H54 (cell line): ENCODE data around the gene SPPL2A.
"Not testable (repeated sequence)": the region's sequence is repeated elsewhere in the genome, so short reads cannot be mapped to it uniquely, and the experiment has no call there.

Experiments
- DNase-seq: peaks from one replicate; pipeline ENCODE4 v3.0.0; 2011; ENCODE audit warnings: low spot score, mixed read lengths; ENCODE audit not compliant: insufficient read length
- FAIRE-seq: peaks from 3 replicates; lab custom pipeline; 2011; peaks lifted over from hg19 to GRCh38; lab: Jason Lieb, UNC
- POLR2A ChIP-seq: IDR thresholded peaks from 2 replicates; pipeline ENCODE4 v1.6.1; 2011; ENCODE audit warnings: low read depth, mild to moderate bottlenecking, low read length

SPPL2A gene

GRCh38 chr15:50744601-50745000 is 20.9 kb downstream of the SPPL2A start:
- FAIRE-seq (no peak), DNase-seq (no peak)
- TF ChIP-seq POLR2A = no peak

- no peak for DNase-seq
- FAIRE-seq = no peak
- TF ChIP-seq POLR2A = no peak
Observed at GRCh38 chr15:50740955-50741354, 24.6 kb downstream of the SPPL2A start.

GRCh38 chr15:50736823-50737222 is 28.7 kb downstream of the SPPL2A start:
- DNase-seq (no peak), FAIRE-seq (no peak)
- TF ChIP-seq POLR2A = no peak

- TF ChIP-seq POLR2A = no peak
- FAIRE-seq (no peak), DNase-seq (no peak)
Observed at GRCh38 chr15:50735156-50735555, 30.4 kb downstream of the SPPL2A start.

GRCh38 chr15:50726315-50726714 is 39.2 kb downstream of the SPPL2A start:
- DNase-seq = no peak
- no peak for FAIRE-seq
- no peak for TF ChIP-seq POLR2A

GRCh38 chr15:50718700-50719125 is 46.8 kb downstream of the SPPL2A start:
- DNase-seq (no peak), FAIRE-seq (no peak)
- no peak for TF ChIP-seq POLR2A

GRCh38 chr15:50712018-50712417 is 53.5 kb downstream of the SPPL2A start:
- no peak for TF ChIP-seq POLR2A
- FAIRE-seq = no peak
- no peak for DNase-seq

- TF ChIP-seq POLR2A = no peak
- DNase-seq (no peak), FAIRE-seq (no peak)
Observed at GRCh38 chr15:50710585-50710984, 54.9 kb downstream of the SPPL2A start.

- DNase-seq = no peak
- FAIRE-seq = no peak
- TF ChIP-seq POLR2A = no peak
Observed at GRCh38 chr15:50707878-50708427, 57.6 kb downstream of the SPPL2A start.

GRCh38 chr15:50702762-50703334 is 62.7 kb downstream of the SPPL2A start:
- no peak for TF ChIP-seq POLR2A
- DNase-seq (no peak), FAIRE-seq (no peak)

GRCh38 chr15:50698101-50698500 is 67.4 kb downstream of the SPPL2A start:
- TF ChIP-seq POLR2A = no peak
- no peak for DNase-seq

GRCh38 chr15:50697109-50697797 is 68.3 kb downstream of the SPPL2A start:
- no peak for DNase-seq
- FAIRE-seq = no peak
- no peak for TF ChIP-seq POLR2A

More at GRCh38 chr15:50698101-50698500, 67.4 kb downstream of the SPPL2A start:
- FAIRE-seq = no peak

- DNase-seq, FAIRE-seq: not testable (repeated sequence)
Observed at GRCh38 chr15:50694634-50695165, 70.8 kb downstream of the SPPL2A start.

GRCh38 chr15:50687302-50687902 is 78.1 kb downstream of the SPPL2A start:
- TF ChIP-seq POLR2A = no peak
- no peak for DNase-seq
- FAIRE-seq = no peak
